ENCODE data around the gene KRTDAP.

KRTDAP gene

GRCh38 chr19:35449359-35450043 is 40.8 kb downstream of the KRTDAP start:
- no peak for DNase-seq

- DNase-seq = no peak
These were observed 42.4 kb downstream of the KRTDAP start, which contains the start of gene FFAR2 for GRCh38 chr19:35447606-35448469. FFAR2 (plus strand) TSS chr19:35448257; CDS start chr19:35449715, 1,458 bp downstream.

GRCh38 chr19:35445826-35446593 is 44.3 kb downstream of the KRTDAP start:
- no peak for DNase-seq

GRCh38 chr19:35444735-35445134 is 45.5 kb downstream of the KRTDAP start:
- no peak for DNase-seq

- no peak for DNase-seq
These were observed 48.2 kb downstream of the KRTDAP start for GRCh38 chr19:35442091-35442490.

- no peak for DNase-seq
These were observed 50.3 kb downstream of the KRTDAP start for GRCh38 chr19:35439921-35440320.

GRCh38 chr19:35438527-35438926 is 51.7 kb downstream of the KRTDAP start:
- DNase-seq = no peak

- DNase-seq = no peak
These were observed 52.2 kb downstream of the KRTDAP start for GRCh38 chr19:35438096-35438495.

GRCh38 chr19:35437406-35437951 is 52.8 kb downstream of the KRTDAP start:
- no peak for DNase-seq
